Mesodermal cell (in vitro differentiated cells): ENCODE measurements around the gene KCNT2. TPM values are rescaled to one million over a fixed set of nuclear protein-coding genes. Genes with fewer than 3 reads are reported as not detected.
A peak's percentile ranks its signal among the peaks of the same experiment; 100 is the strongest.
"Not testable (repeated sequence)": the region's sequence is repeated elsewhere in the genome, so short reads cannot be mapped to it uniquely, and the experiment has no call there.

Experiments
- H3K27ac ChIP-seq: 2 replicates; pipeline ENCODE4 v1.7.0; 2013; ENCODE audit warnings: mild to moderate bottlenecking, low read depth, low read length, moderate library complexity; ENCODE audit not compliant: severe bottlenecking
- H3K36me3 ChIP-seq: 2 replicates; pipeline ENCODE4 v1.7.1; 2013; ENCODE audit warnings: mild to moderate bottlenecking, low read length, moderate library complexity; ENCODE audit not compliant: control insufficient read depth, insufficient read depth
- H3K4me1 ChIP-seq: one replicate; pipeline ENCODE4 v1.7.1; 2013; ENCODE audit warnings: mild to moderate bottlenecking, low read length; ENCODE audit not compliant: insufficient read depth, control insufficient read depth, poor library complexity, severe bottlenecking
- H3K4me3 ChIP-seq: 2 replicates; pipeline ENCODE4 v1.7.0; 2013; ENCODE audit warnings: low read length, control low read depth, mild to moderate bottlenecking; ENCODE audit not compliant: insufficient read depth, poor library complexity, severe bottlenecking; ENCODE audit errors: extremely low read depth
- H3K9me3 ChIP-seq: 2 replicates; pipeline ENCODE4 v1.7.1; 2013; ENCODE audit warnings: mild to moderate bottlenecking, low read length, moderate library complexity; ENCODE audit not compliant: control insufficient read depth
- WGBS, 2 experiments: methylation state at CpG; one replicate each; pipeline ENCODE4 v1.1.5; 2013; ENCODE audit warnings: missing lambda C conversion rate in 2 of 2; ENCODE audit not compliant: insufficient coverage in 2 of 2; 5-methylcytosine and 5-hydroxymethylcytosine counted together
- polyA plus RNA-seq, 2 experiments: library from polyadenylated mRNA; stranded (reverse); fragments of 50-300 nt; gene quantifications; one replicate each; pipeline ENCODE4 v1.2.3, GENCODE V29; 2013

The KCNT2 gene
- 8.4 TPM for polyA plus RNA-seq (2013, experiment 1 of 2)
- polyA plus RNA-seq (2013, experiment 2 of 2), result 8.0 TPM

DNA sequence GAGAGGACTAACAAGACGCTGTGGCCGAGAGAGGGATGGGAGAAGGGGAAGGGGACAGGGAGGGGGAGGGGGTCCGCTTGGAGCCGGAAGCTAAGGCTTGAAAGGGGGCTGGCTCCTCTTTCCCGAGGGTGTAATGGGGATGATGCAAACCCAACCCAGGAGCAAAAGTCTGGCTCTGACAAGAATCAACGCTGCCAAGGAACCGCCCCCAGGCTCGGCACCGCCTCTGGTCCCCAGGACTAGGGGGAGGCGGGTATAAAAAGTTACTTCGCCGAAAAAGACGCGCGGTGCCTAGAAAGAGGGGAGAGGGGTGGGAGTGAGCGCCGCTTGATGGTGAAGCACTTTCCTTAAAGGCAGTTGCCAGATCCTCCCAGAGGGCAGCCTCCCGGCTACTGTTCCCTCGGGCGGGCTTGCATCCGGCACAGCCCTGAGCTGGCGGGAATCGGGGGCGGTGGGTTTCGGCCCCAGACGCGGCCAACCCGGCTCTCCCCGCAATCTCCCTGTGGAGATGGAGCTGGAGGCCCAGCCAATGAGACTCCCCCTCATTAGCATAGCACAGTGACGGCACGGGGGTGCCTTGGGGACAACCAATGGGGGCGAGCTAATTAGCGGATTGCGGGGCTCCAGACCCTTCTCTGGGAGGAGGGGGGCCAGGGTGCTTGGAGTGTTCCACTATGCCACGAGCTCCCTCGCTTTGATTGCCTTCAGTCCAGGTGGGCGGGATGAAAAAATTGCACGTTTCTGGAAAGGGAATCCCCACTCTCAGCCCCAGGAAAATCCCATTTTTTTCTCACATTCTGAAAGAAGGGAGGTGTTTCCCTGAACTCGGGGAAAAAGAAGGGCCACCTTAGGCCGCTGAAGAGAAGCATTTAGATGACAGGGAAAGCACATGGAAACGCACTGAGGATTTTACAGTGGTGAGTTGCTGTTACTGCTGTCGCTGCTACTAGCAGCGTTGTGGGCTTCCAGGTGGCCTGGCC is at the start of gene KCNT2:
Gene KCNT2, minus strand, starts transcription at position 51 of the 980 bp plus-strand sequence. CDS start 131 bp downstream, outside the sequence.
- H3K36me3 ChIP-seq, result no peaks in the 10 kb centered on the region
- WGBS, 2 experiments, result 0% methylated on average over 18 to 32 of the region's 43 CpGs
- no peaks in the 10 kb centered on the region for H3K9me3 ChIP-seq
- peak within 1 kb of the TSS; percentile 73 for H3K4me3 ChIP-seq
- H3K27ac ChIP-seq, result peak within 1 kb of the TSS; percentile 89
- H3K4me1 ChIP-seq, result no peaks in the 10 kb centered on the region

DNA sequence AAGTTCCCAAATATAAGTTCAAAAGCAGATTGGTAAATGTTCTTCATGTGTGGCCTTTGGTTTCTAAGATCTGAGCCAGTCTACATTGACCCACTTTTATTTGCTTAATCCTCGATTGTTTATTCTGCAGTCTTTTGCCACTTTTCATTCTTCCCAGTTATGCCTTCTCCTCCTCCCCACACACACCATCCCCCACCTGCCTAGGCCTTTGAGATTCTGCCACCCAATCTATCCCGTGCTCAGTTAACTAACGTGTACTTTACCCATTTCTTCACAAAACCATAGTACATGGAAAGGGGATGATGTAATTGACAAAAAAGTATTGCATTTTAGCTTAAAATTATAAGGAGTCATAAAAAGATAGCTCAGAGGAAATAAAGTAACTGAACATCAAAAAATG is 47.3 kb upstream of the KCNT2 start:
- Histone ChIP-seq H3K4me3 (no peak overlapping the region), H3K36me3 (no peaks in the 10 kb centered on the region), H3K27ac (no peak overlapping the region), H3K4me1 (no peaks in the 10 kb centered on the region), H3K9me3 (no peaks in the 10 kb centered on the region)
- 100% methylated on average over 1 of the region's 3 CpGs for WGBS, 2 experiments

GRCh38 chr1:196655071-196655470 is 46.8 kb upstream of the KCNT2 start:
- no peak overlapping the region for H3K27ac ChIP-seq
- no peaks in the 10 kb centered on the region for H3K9me3 ChIP-seq
- no peak overlapping the region for H3K4me3 ChIP-seq
- WGBS, 2 experiments, result no CpG with 5 or more reads among the region's 3 CpGs
- H3K4me1 ChIP-seq, result no peaks in the 10 kb centered on the region
- H3K36me3 ChIP-seq, result no peaks in the 10 kb centered on the region

DNA sequence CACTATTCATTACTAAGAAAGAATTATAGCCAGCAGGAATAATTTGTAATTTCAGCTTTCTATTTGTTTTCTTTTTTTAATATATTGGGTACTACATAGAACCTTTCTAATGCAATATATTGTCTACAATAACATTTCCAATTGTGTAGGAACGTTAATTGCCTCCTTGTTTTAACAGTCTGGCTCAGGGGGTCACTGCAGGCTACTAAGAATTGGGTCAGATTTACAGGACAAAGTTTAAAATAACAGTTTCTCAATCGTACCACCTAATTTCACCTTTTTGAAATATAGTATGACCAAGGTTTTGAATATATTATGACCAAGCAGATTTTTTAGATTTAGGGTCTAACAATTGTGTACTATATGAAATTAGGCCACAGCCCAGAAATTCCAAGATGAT is 46.0 kb upstream of the KCNT2 start:
- H3K9me3 ChIP-seq, result no peaks in the 10 kb centered on the region
- no peaks in the 10 kb centered on the region for H3K36me3 ChIP-seq
- WGBS, 2 experiments, result no CpG with 5 or more reads among the region's 2 CpGs
- H3K4me3 ChIP-seq, result no peak overlapping the region
- H3K27ac ChIP-seq, result no peak overlapping the region
- no peaks in the 10 kb centered on the region for H3K4me1 ChIP-seq

DNA sequence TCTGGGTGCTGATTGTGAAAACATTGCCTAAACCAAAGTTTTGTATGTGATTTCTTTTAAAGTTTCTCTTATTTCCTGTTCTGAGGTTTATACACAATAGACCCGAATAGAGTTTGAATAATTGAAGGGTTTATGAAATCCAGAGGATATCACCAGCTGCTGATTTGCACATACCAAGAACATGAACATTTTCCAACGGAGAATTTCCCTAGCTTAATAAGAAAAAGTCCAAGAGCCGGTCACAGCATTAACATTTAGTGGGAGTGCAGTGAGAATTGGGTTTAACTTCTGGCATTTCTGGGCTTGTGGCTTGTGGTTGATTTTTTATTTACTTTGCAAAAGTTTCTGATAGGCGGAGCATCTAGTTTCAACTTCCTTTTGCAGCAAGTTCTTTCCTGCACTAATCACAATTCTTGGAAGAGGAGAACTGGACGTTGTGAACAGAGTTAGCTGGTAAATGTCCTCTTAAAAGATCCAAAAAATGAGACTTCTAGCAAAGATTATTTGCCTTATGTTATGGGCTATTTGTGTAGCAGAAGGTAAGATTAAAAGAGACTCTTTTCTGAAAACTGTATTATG is 43.5 kb upstream of the KCNT2 start, which contains the start of gene CFH:
Gene CFH, plus strand, starts transcription at position 407 of the 579 bp plus-strand sequence. Its CDS starts 75 bp downstream, at position 482.
- Histone ChIP-seq H3K27ac (no peak within 1 kb of the TSS), H3K9me3 (no peaks in the 10 kb centered on the region), H3K4me3 (no peak within 1 kb of the TSS), H3K4me1 (no peaks in the 10 kb centered on the region), H3K36me3 (no peaks in the 10 kb centered on the region)
- WGBS, 2 experiments, result 100% methylated on average over 1 of the region's 5 CpGs; no CpG with 5 or more reads in 1 of the 2 experiments

DNA sequence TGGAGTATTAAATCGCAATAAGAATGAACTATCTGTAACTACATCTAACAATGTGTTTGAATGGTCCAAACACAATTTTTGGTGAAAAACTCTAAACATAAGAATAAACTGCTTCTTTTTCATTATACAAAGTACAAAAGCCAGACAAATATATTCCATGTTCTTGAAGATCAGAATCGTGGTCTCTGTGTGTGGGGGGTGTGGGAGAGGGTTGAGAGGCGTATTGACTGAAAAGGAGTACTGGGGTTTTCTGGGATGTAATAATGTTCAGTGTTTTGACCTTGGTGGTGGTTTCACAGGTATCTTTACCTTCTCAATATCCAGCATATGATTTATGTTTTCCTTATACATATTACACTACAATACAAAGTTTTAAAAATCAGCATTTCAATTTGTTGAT is 42.8 kb upstream of the KCNT2 start:
- Histone ChIP-seq H3K4me1 (no peaks in the 10 kb centered on the region), H3K9me3 (no peaks in the 10 kb centered on the region), H3K36me3 (no peaks in the 10 kb centered on the region), H3K4me3 (no peak overlapping the region), H3K27ac (no peak overlapping the region)
- WGBS, 2 experiments, result no CpG with 5 or more reads among the region's 3 CpGs

DNA sequence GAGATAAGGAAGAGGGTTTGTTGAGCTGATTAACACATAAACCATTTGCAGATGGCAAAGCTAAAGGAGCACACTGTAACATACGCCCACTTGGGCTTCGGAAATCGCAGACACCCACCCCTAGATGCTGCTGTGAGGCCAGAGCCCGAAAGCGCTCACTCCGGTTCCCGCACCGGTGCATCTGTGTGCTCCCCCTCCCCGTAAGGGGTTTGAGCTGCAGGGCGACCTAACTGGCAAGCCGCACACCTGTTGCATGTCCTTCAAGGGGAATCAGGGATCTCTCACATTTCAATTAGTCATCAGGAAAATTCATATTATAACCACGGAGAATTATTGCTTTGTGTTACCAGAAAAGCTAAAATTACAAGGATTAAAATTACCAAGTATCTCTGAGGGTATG is 42.2 kb upstream of the KCNT2 start:
- H3K9me3 ChIP-seq, result no peaks in the 10 kb centered on the region
- H3K36me3 ChIP-seq, result no peaks in the 10 kb centered on the region
- 88 to 90% methylated on average over 9 to 11 of the region's 12 CpGs for WGBS, 2 experiments
- no peak overlapping the region for H3K27ac ChIP-seq
- H3K4me3 ChIP-seq, result no peak overlapping the region
- H3K4me1 ChIP-seq, result no peaks in the 10 kb centered on the region

GRCh38 chr1:196649990-196650389 is 41.8 kb upstream of the KCNT2 start:
- Histone ChIP-seq H3K9me3 (no peaks in the 10 kb centered on the region), H3K27ac (no peak overlapping the region), H3K36me3 (no peaks in the 10 kb centered on the region), H3K4me1 (no peaks in the 10 kb centered on the region), H3K4me3 (no peak overlapping the region)
- 89 to 91% methylated on average over 4 to 7 of the region's 12 CpGs for WGBS, 2 experiments

DNA sequence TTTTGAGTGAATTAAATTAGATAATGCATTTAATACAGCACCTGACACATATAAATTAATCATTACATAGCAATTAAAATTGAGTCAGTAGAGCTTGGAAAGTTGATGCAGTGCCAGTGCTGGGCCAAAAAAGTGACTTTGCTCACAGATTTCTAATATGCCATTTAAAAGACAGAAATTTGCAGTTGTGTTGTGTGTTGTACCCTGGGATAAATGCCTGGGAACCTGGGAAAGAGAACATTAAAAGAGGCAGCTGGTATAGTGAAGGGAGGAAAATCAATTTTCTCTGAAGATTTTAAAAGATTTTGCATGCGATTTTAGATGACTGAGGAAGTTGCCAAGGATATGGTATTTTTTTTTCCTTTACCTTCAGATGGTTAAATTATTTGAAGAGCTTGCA is 32.7 kb upstream of the KCNT2 start:
- WGBS, 2 experiments, result 40% methylated on average over 1 of the region's 1 CpG; no CpG with 5 or more reads in 1 of the 2 experiments
- Histone ChIP-seq H3K27ac (no peak overlapping the region), H3K36me3 (no peaks in the 10 kb centered on the region), H3K4me3 (no peak overlapping the region), H3K4me1 (no peaks in the 10 kb centered on the region), H3K9me3 (no peaks in the 10 kb centered on the region)

DNA sequence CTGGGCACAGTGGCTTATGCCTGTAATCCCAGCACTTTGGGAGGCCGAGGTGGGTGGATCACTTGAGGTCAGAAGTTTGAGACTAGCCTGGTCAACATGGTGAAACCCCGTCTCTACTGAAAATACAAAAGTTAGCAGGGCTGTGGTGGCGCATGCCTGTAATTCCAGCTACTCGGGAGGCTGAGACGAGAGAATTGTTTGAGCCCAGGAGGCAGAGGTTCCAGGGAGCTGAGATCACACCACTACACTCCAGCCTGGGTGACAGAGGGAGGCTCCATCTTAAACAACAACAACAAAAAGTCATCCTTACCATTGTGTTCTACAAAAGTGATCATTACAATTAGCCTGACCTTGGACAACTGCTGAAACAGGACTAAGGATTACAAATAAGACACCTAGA is 31.1 kb upstream of the KCNT2 start:
- 82 to 91% methylated on average over 4 of the region's 5 CpGs for WGBS, 2 experiments
- H3K4me1 ChIP-seq, H3K9me3 ChIP-seq, H3K36me3 ChIP-seq, H3K27ac ChIP-seq, H3K4me3 ChIP-seq: not testable (repeated sequence)
